Endodermal cell (in vitro differentiated cells): Measurements from ENCODE around the gene ASTN2. TPM values are rescaled to one million over a fixed set of nuclear protein-coding genes. Genes with fewer than 3 reads are reported as not detected.

Experiments used
- DNase-seq: peaks from one replicate; pipeline ENCODE4 v3.0.0-alpha.2; 2017
- H3K27ac ChIP-seq: 2 replicates; pipeline ENCODE4 v1.5.1; 2013; ENCODE audit warnings: mild to moderate bottlenecking, low read depth, low read length, moderate library complexity
- H3K27me3 ChIP-seq: 2 replicates; pipeline ENCODE4 v1.6.1; 2013; ENCODE audit warnings: mild to moderate bottlenecking, low read length, moderate library complexity; ENCODE audit not compliant: insufficient read depth, control insufficient read depth, poor library complexity, severe bottlenecking
- H3K36me3 ChIP-seq: 2 replicates; pipeline ENCODE4 v1.7.0; 2013; ENCODE audit warnings: mild to moderate bottlenecking, low read length, moderate library complexity; ENCODE audit not compliant: control insufficient read depth, insufficient read depth
- H3K4me1 ChIP-seq: one replicate; pipeline ENCODE4 v1.7.0; 2013; ENCODE audit warnings: low read length; ENCODE audit not compliant: control insufficient read depth, insufficient read depth
- H3K4me3 ChIP-seq: 2 replicates; pipeline ENCODE4 v1.5.1; 2013; ENCODE audit warnings: mild to moderate bottlenecking, low read length, moderate library complexity
- H3K9ac ChIP-seq: 2 replicates; pipeline ENCODE4 v1.6.1; 2013; ENCODE audit warnings: mild to moderate bottlenecking, low read length, moderate library complexity; ENCODE audit not compliant: poor library complexity, severe bottlenecking; ENCODE audit errors: extremely low read depth
- H3K9me3 ChIP-seq: 2 replicates; pipeline ENCODE4 v1.6.1; 2013; ENCODE audit warnings: mild to moderate bottlenecking, low read length, moderate library complexity; ENCODE audit not compliant: control insufficient read depth
- H3K27ac Mint-ChIP-seq: 2 replicates; pipeline ENCODE4 v1.8.0; 2020; ENCODE audit warnings: mixed read lengths
- H3K27me3 Mint-ChIP-seq: 2 replicates; pipeline ENCODE4 v1.8.0; 2021; ENCODE audit warnings: mild to moderate bottlenecking, mixed read lengths; ENCODE audit not compliant: insufficient read depth
- H3K36me3 Mint-ChIP-seq: 2 replicates; pipeline ENCODE4 v1.8.0; 2020; ENCODE audit warnings: low read depth, mixed read lengths
- H3K4me1 Mint-ChIP-seq: 2 replicates; pipeline ENCODE4 v1.8.0; 2020; ENCODE audit warnings: mixed read lengths
- H3K4me3 Mint-ChIP-seq: 2 replicates; pipeline ENCODE4 v1.8.0; 2020; ENCODE audit warnings: mild to moderate bottlenecking, moderate library complexity, mixed read lengths
- H3K9me3 Mint-ChIP-seq: 2 replicates; pipeline ENCODE4 v1.8.0; 2020; ENCODE audit warnings: mild to moderate bottlenecking, mixed read lengths
- CTCF ChIP-seq: fragments of 200-600 bp; sonication (generic); conservative IDR thresholded peaks from 2 replicates; pipeline ENCODE4 v1.5.0; 2021; ENCODE audit warnings: antibody characterized with exemption, mild to moderate bottlenecking
- WGBS, 2 experiments: methylation state at CpG; one replicate each; pipeline versions ENCODE4 v1.1.5 to v1.1.7; 2013; ENCODE audit warnings: missing lambda C conversion rate in 2 of 2, mixed read lengths in 1 of 2; ENCODE audit not compliant: insufficient coverage in 1 of 2, insufficient read length in 1 of 2; 5-methylcytosine and 5-hydroxymethylcytosine counted together
- total RNA-seq, 2 donors: library from RNA; stranded (reverse); fragmentation: NEBNext Ultra II Directional in 1 of 2; extraction: Animal tissue kit (Norgen Biotek cat#: 25700) in 1 of 2; gene quantifications; 2 replicates in 1 of 2; 3 replicates in 1 of 2; pipeline ENCODE4 v1.2.1, GENCODE V29; 2021

The ASTN2 gene
- total RNA-seq, 2 donors from 2014 or later: 8.9 to 10.4 TPM

- H3K9ac ChIP-seq: no peak overlapping the region
- no peak overlapping the region for H3K4me3 ChIP-seq
- 76 to 85% methylated on average over 2 to 10 of the region's 10 CpGs for WGBS, 2 experiments
- peaks cover 13% of the 10 kb centered on the region for H3K4me1 Mint-ChIP-seq
- H3K27me3 ChIP-seq: no peaks in the 10 kb centered on the region
- no peaks in the 10 kb centered on the region for H3K4me1 ChIP-seq
- peak overlapping the region; percentile 12 for H3K27ac ChIP-seq
- H3K9me3 Mint-ChIP-seq: peaks cover 2% of the 10 kb centered on the region
- no peaks in the 10 kb centered on the region for H3K36me3 Mint-ChIP-seq
- no peak overlapping the region for H3K27ac Mint-ChIP-seq
- TF ChIP-seq CTCF: no peak
- H3K9me3 ChIP-seq: peaks cover 9% of the 10 kb centered on the region
- no peaks in the 10 kb centered on the region for H3K36me3 ChIP-seq
- H3K27me3 Mint-ChIP-seq: peaks cover 9% of the 10 kb centered on the region
- no peak overlapping the region for H3K4me3 Mint-ChIP-seq
- DNase-seq: no peak
Observed at GRCh38 chr9:116905171-116905588, 509.7 kb downstream of the ASTN2 start.

GRCh38 chr9:116904165-116904564 lies 510.7 kb downstream of the ASTN2 start:
- peaks cover 11% of the 10 kb centered on the region for H3K9me3 Mint-ChIP-seq
- H3K4me3 Mint-ChIP-seq: no peak overlapping the region
- 79 to 84% methylated on average over 2 to 3 of the region's 3 CpGs for WGBS, 2 experiments
- Histone ChIP-seq H3K4me3 (no peak overlapping the region), H3K36me3 (no peaks in the 10 kb centered on the region), H3K9me3 (peaks cover 18% of the 10 kb centered on the region), H3K4me1 (no peaks in the 10 kb centered on the region), H3K27me3 (no peaks in the 10 kb centered on the region), H3K9ac (no peak overlapping the region), H3K27ac (no peak overlapping the region)
- no peak for TF ChIP-seq CTCF
- no peak overlapping the region for H3K27ac Mint-ChIP-seq
- H3K4me1 Mint-ChIP-seq: peaks cover 8% of the 10 kb centered on the region
- peaks cover 9% of the 10 kb centered on the region for H3K27me3 Mint-ChIP-seq
- DNase-seq: no peak
- no peaks in the 10 kb centered on the region for H3K36me3 Mint-ChIP-seq

- H3K9me3 ChIP-seq: peaks cover 18% of the 10 kb centered on the region
- no peaks in the 10 kb centered on the region for H3K4me1 ChIP-seq
- H3K27me3 ChIP-seq: no peaks in the 10 kb centered on the region
- H3K27ac ChIP-seq: no peak overlapping the region
- no peak for DNase-seq
- TF ChIP-seq CTCF: no peak
- WGBS, 2 experiments: 100% methylated on average over 1 of the region's 1 CpG; no CpG with 5 or more reads in 1 of the 2 experiments
- Mint-ChIP-seq H3K27me3 (peaks cover 7% of the 10 kb centered on the region), H3K36me3 (no peaks in the 10 kb centered on the region), H3K27ac (no peak overlapping the region), H3K4me3 (no peak overlapping the region), H3K9me3 (peaks cover 12% of the 10 kb centered on the region), H3K4me1 (peaks cover 2% of the 10 kb centered on the region)
- H3K4me3 ChIP-seq: no peak overlapping the region
- H3K9ac ChIP-seq: no peak overlapping the region
- H3K36me3 ChIP-seq: no peaks in the 10 kb centered on the region
Observed at GRCh38 chr9:116901260-116901659, 513.6 kb downstream of the ASTN2 start.
